ENCODE data around the gene TTLL10.

Gene TTLL10

DNA sequence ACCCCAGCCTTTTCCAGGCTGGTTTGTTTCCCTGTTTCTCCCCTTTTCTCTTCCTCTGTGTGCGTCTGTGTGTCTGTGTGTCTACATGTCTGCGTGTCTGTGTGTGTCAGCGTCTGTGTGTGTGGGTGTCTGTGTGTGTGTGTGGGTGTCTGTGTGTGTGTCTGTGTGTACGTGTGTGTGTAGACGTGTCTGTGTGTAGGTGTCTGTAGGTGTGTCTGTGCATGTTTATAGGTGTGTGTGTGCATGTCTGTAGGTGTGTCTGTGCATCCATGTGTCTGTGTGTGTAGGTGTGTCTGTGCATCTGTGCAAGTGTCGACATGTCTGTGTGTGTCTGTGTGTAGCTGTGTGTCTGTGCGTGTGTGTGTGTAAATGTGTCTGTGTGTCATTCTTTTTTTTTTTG, 3.3 kb downstream of the TTLL10 start:
- TF ChIP-seq, protein P1, sequence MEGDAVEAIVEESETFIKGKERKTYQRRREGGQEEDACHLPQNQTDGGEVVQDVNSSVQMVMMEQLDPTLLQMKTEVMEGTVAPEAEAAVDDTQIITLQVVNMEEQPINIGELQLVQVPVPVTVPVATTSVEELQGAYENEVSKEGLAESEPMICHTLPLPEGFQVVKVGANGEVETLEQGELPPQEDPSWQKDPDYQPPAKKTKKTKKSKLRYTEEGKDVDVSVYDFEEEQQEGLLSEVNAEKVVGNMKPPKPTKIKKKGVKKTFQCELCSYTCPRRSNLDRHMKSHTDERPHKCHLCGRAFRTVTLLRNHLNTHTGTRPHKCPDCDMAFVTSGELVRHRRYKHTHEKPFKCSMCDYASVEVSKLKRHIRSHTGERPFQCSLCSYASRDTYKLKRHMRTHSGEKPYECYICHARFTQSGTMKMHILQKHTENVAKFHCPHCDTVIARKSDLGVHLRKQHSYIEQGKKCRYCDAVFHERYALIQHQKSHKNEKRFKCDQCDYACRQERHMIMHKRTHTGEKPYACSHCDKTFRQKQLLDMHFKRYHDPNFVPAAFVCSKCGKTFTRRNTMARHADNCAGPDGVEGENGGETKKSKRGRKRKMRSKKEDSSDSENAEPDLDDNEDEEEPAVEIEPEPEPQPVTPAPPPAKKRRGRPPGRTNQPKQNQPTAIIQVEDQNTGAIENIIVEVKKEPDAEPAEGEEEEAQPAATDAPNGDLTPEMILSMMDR (IDR thresholded peaks at IDR 0.05; ENCODE audit: control insufficient read depth, insufficient read depth, low read depth, low read length, missing control alignments) = no peak
- DNase-seq (ENCODE audit: low read depth) = no peak
- H3K4me3 ChIP-seq (ENCODE audit: control insufficient read depth, low read depth, low read length) = no peak overlapping the region

DNA sequence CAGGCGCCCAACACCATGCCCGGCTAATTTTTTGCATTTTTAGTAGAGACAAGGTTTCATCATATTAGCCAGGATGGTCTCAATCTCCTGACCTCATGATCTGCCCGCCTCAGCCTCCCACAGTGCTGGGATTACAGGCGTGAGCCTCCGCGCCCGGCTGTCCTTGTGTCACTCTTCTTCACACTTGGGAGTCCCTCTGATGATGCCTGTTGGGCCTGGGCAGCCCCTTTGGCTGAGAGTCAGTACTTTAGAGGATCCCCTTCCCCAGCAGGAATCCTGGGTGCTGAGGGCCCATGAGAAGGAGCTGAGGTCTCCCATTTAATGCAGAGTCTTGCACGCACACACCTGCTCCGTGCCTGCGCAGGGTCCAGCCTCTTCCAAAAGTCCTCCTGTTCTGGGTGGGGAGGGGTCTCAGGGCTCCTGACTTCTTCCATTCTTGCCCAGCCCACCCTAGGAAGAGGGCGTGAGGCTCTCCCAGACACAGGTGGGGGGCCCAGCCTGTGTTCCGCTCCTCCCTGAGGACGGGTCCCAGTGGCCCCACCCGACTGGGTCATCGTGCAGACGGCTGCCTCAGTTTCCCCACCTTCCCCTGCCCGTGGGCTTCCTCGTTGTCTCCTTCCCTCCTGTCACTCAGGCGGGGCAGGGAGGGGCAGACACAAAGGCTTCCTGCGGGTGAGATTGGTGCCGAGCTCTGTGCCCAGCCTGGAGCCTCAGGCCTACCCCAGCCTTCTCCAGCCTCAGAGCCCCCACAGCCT, 3.9 kb downstream of the TTLL10 start:
- TF ChIP-seq, protein P1 (IDR thresholded peaks at IDR 0.05; ENCODE audit: control insufficient read depth, insufficient read depth, low read depth, low read length, missing control alignments) = no peak
- no peak for DNase-seq (ENCODE audit: low read depth)
- H3K4me3 ChIP-seq (ENCODE audit: control insufficient read depth, low read depth, low read length) = no peak overlapping the region

DNA sequence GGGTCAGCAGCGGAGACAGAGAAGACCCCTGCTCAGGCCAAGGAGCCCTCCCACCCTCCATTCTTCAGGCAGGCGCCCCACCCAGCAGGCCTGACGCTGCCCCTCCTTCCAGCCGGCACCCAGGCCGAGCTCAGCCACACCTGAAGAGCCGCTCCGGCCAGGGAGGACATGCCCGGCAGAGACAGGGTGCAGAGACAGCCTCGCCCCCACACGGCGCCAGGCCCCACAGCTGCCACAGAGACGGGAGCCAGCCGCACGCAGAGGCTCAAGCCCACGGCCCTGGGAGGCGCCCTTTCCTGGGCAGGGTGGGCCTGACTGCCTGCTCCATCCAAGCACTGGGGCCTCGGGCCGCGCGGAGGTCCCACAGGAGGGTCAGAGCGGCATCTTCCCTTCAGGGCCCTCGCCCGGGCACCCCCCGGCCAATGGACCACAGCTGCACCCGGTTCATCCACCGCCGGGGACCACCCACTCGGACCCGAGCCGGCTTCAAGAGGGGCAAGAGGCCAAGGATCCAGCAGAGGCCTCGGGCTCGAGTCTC, 5.2 kb downstream of the TTLL10 start:
- H3K4me3 ChIP-seq (ENCODE audit: control insufficient read depth, low read depth, low read length) = no peak overlapping the region
- TF ChIP-seq, protein P1 (IDR thresholded peaks at IDR 0.05; ENCODE audit: control insufficient read depth, insufficient read depth, low read depth, low read length, missing control alignments) = no peak
- DNase-seq (ENCODE audit: low read depth) = no peak

DNA sequence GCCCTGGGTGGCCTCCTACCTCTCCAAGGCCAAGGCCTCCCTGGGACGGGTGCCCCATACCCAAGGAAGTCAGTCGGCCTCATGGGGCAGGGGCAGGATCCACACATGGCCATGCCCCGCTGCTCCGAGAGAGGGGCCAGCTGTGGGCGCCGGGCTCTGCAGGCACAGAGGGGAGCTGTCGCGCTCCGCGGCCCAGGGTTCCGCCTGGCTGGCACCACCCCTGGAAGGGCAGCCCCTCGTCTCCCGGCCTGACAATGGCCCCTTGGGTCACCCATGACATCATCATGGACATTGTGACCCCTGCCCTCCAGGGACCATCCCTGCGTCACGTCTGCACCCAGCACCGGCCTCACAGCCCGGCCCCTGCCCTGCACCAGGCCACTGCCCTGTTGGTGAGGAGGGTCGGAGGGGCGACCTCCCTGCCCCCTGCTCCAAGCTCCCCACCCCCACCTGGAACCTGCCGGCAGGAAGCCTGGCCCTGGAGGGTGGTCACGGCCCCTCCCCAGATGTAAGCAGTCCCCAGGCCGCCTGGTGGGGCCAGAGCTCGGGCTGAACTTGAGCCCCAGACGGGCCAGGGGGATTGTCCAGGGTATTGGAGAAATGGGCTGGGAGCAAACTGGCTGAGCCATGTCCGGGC, 5.8 kb downstream of the TTLL10 start:
- TF ChIP-seq, protein P1 (IDR thresholded peaks at IDR 0.05; ENCODE audit: control insufficient read depth, insufficient read depth, low read depth, low read length, missing control alignments) = no peak
- H3K4me3 ChIP-seq (ENCODE audit: control insufficient read depth, low read depth, low read length) = no peak overlapping the region
- no peak for DNase-seq (ENCODE audit: low read depth)

DNA sequence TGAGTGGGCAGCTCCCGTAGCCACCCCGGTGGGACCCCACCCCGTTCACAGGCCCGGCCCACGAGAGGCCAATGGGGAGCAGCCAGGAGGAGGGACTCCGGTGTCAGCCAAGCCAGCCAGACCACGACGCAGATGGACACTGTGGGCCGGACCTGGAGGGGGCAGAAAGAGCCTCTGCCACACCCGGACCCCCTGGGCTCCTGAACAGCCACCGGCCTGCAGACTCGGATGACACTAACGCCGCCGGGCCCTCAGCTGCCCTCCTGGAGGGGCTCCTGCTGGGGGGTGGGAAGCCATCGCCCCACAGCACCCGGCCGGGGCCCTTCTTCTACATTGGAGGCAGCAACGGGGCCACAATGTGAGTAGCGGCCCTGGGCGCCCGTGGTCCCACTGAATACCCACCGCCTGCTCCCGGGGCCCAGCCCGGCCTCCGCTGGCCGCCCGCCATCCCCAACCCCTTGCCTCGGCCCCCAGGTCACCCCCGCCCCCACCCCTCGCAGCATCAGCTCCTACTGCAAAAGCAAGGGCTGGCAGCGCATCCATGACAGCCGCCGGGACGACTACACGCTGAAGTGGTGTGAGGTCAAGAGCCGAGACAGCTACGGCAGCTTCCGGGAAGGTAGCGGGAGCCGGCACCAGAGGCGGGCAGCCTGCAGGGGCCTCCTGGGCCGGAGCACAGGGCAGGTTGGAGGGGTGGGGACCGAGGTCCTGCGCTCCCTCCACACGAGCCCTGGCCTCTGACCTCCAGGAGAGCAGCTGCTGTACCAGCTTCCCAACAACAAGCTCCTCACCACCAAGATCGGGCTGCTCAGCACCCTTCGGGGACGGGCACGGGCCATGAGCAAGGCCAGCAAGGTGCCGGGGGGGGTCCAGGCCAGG, 6.5 kb downstream of the TTLL10 start:
- no peak for DNase-seq (ENCODE audit: low read depth)
- no peak overlapping the region for H3K4me3 ChIP-seq (ENCODE audit: control insufficient read depth, low read depth, low read length)
- TF ChIP-seq, protein P1 (IDR thresholded peaks at IDR 0.05; ENCODE audit: control insufficient read depth, insufficient read depth, low read depth, low read length, missing control alignments) = no peak

Data from AG09309 (cell line).